ENCODE data around the gene NPC1L1.
A peak's percentile ranks its signal among the peaks of the same experiment; 100 is the strongest.

DNA sequence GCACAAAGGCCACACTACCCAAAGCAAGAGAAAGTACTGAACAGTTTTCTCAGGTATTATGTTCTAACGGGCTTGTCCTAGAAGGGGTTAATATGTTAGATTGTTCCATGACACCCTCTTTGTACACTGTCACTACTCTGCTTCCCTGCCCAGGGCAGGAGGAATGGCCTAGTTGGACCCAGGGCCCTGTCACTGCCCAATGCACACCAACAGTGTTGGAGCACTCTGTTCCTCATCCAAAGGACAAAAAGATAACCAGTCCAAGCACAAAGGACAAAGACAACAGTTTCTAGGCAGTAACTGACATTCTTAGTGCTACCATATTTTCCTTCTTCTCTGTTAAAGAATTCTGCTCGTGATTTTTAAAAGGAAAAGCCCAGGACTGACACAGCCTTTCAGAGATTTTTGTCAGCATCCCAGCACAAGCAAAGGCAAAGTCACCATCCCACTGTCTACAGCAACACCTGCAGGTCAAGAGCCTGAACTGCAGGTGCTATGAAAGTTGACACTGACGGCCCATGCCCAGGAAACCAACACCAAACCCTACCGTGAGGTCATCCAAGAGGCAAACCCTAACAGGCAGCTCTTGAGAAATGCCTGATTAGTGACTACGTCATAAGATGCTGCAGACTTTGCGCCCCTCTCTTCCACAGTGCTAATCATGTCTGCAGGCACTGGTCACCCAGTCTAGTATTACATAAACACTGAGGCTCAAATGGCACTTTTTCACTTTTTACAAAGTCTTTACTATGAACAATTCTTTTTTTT is 63.9 kb downstream of the NPC1L1 start:
- TF ChIP-seq, protein P1, sequence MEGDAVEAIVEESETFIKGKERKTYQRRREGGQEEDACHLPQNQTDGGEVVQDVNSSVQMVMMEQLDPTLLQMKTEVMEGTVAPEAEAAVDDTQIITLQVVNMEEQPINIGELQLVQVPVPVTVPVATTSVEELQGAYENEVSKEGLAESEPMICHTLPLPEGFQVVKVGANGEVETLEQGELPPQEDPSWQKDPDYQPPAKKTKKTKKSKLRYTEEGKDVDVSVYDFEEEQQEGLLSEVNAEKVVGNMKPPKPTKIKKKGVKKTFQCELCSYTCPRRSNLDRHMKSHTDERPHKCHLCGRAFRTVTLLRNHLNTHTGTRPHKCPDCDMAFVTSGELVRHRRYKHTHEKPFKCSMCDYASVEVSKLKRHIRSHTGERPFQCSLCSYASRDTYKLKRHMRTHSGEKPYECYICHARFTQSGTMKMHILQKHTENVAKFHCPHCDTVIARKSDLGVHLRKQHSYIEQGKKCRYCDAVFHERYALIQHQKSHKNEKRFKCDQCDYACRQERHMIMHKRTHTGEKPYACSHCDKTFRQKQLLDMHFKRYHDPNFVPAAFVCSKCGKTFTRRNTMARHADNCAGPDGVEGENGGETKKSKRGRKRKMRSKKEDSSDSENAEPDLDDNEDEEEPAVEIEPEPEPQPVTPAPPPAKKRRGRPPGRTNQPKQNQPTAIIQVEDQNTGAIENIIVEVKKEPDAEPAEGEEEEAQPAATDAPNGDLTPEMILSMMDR (IDR thresholded peaks at IDR 0.05), result peak; percentile 68 to 91 (median 86)
- no peak for TF ChIP-seq POLR2A (IDR thresholded peaks at IDR 0.05)
